ENCODE data around the gene ADAM33.

DNA sequence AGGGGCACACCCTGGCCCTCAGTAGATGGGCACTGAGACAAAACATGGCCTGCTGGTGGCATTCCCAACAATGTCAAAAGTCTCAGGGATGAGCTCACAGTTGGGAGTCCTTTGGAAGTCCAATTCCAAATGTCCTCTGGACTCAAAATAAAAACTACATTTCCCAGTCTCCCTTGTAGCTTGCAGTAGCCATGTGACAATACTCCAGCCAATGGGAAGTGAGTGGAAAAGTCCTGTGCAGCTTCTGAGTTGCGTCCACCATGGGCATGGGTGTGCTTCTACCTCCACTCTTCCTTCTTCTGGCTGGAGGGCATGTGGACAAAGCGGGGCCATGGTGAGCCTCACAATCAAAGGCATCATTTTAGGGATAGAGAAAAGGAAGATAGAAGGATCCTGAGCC lies 5.8 kb upstream of the ADAM33 start:
- TF ChIP-seq POLR2AphosphoS5 (IDR thresholded peaks at IDR 0.05) (no peak), POLR2A (IDR thresholded peaks at IDR 0.05) (no peak)
